Stimulated activated CD8-positive, alpha-beta memory T cell treated with anti-CD3 and anti-CD28 coated beads, Interleukin-4, amount 100 ng/mL, for 48 hours (primary cell): ENCODE data around the gene AIG1.

Source experiments
- DNase-seq: peaks from one replicate; pipeline ENCODE4 v3.0.0-alpha.2; 2020

AIG1 gene

DNA sequence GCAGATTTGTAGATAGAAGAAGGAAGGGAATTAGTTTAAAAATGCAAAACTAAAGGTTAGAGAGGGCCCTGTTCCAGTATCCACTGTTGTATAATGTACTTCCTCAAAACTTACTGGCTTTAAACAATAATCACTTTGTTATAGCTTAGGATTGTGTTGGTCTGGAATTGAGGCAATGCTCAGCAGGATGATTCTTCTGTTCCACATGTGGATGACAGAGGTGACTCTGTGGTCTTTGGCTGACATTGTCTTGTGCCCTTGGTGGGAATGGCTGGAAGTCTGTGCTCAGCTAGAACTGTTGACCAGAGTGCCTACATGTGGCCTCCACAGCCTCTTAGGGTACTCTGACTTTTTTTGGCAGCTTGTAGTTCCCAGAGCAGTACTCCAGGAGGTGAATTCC lies 143.4 kb downstream of the AIG1 start:
- no peak for DNase-seq

DNA sequence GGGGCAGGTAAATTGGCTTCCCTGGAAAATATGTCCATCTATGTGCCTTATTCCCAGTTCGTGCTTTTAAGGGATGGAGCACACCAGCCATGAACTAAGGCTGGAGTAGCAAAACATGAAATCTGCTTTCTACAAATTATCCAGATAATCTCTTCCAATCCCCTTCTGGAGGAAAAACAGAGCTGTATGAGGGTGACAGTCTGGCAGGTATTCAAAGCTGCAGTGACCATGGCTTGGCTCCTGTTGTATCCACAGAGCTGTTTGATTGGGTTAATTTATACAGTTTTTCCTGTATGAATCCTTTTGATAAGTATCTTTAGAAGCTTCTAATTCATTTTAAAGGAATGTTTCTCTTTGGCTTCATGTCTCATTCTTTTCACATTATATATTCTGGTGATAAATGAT lies 144.4 kb downstream of the AIG1 start:
- no peak for DNase-seq

DNA sequence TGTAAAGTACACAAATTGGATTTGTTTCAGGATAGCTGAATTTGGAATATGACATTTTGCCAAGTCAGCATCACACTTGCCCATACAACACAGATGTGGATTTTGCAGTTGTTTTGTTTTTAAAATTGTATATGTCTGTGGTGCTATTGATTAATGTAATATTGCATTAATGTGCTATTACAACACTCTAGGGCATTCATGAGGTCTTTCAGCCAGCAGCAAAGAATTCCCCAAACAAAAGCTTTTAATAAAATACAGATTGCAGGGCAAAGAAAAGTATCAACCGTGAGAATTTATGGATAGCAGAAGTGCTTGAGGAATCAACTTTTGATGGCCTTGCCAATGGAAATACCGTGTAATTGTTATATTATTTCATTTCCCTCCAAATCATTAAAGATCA lies 144.9 kb downstream of the AIG1 start:
- DNase-seq = no peak

DNA sequence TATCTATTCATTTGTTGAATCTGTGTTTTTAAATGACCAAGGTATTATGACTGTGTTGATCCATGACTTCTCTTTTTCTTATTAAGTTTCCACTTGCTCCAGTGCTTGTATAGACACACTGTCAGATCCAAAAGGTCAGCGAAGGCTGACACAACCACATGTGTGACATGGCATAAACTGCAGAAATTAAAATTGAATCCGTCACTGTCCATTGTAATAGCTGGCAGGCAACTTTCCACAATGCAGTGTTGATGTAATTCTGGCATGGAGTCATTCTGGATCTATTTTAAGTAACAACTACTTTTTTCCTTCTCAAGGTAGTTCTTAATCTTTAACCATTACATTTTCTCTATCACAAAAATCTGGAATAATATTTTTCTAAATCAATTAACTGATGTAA lies 145.3 kb downstream of the AIG1 start:
- no peak for DNase-seq

DNA sequence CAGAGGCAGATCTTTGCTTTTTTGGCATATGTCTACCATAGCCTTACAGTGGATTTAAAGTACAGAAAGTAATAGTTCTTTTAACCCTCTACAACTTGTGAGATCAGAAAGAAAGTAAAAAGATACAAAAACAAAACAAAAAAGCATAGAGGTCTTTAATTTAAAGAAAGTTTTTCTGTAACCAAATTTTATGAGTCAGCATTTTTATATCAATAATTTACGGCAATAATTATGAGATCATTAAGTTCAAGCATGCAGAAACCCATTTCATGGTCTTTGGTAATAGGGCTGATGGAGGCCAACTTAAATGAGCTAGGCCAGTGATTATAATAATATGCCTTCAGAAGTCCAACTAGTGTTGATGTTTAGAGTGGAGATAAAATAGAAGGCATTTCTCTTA lies 145.9 kb downstream of the AIG1 start:
- DNase-seq = no peak

DNA sequence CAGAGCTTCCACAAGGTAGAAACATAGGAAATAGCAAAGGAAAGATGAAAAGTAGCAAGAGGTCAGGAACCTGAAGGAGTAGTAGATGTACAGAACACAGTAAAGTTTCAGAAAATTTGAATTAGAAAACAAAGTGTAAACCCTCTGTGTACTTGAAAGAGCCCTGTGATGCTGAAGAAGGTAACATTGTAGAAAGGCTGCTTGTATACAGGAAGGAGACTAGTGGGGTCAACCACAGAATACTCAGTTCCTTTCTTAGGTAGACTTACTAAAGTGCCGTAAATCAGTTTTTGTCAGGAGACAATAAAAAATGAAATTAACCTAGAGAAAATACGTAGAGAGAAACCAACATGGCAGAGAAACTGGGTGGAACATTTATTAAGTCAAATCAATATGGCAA lies 149.7 kb downstream of the AIG1 start:
- no peak for DNase-seq

GRCh38 chr6:143213859-143214376 lies 153.2 kb downstream of the AIG1 start:
- DNase-seq = no peak

DNA sequence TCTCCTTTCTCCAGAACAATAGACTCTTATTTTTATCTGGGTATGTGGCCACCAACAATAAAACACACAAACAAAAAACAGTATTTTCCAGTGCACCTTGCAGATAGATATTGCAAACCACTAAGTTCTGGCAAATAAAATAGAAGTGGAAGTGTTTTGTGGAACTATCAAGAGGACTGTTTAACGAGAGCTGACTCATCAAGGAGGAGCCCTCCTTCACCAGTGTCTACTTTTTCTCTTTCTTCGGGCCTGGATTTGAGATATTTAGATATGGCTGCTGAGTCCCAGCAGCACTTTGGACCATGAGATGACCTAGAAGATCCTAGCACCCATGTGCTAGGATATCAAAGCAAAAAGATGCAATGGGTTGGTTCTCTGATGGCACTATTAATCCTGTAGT lies 154.7 kb downstream of the AIG1 start:
- DNase-seq = no peak

- no peak for DNase-seq
Measured at GRCh38 chr6:143215771-143216170, 155.1 kb downstream of the AIG1 start.

GRCh38 chr6:143218233-143218632 lies 157.5 kb downstream of the AIG1 start:
- DNase-seq = no peak

- DNase-seq = no peak
Measured at GRCh38 chr6:143221698-143222097, 161.0 kb downstream of the AIG1 start.

- no peak for DNase-seq
Measured at GRCh38 chr6:143222310-143222709, 161.6 kb downstream of the AIG1 start.

DNA sequence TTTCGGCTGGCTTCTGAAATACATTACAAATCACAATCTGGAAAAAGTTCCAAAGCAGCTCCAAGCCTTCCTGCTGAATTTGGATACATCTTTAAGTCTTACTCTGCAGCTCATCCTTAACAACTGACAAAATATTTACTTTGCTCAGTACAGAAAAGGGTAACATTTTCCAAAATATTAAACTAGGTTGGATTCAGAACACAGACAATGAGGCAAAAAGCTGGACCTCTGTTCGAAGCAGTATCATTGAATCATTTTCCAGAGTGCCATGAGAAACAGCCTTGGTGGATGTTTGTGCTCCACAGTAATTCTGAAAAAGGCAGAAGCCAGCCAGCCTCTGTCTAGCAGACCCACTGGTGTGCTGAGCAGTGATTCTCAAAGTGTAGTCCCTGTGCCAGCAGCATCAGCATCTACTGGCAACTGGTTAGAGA lies 162.1 kb downstream of the AIG1 start:
- DNase-seq = no peak

DNA sequence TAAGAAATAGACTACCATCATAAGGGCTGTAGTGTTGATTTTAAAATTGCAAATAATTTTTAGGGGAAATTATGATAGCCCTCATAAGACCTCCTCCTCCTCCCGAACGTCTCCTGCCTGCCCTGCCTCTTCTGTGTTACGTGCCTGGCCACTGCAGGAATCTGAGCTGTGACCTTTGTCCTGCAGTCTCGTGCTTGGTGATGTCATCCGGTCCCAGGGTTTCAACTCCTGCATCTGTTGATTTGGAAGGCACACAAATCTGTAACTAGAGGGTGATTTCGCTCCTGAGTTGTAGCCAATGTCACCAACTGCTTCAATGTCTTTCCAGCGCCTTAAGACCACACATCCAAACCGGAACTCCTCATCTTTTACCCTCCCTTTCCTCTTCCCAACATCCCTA lies 163.2 kb downstream of the AIG1 start:
- no peak for DNase-seq

GRCh38 chr6:143224516-143224915 lies 163.8 kb downstream of the AIG1 start:
- no peak for DNase-seq

DNA sequence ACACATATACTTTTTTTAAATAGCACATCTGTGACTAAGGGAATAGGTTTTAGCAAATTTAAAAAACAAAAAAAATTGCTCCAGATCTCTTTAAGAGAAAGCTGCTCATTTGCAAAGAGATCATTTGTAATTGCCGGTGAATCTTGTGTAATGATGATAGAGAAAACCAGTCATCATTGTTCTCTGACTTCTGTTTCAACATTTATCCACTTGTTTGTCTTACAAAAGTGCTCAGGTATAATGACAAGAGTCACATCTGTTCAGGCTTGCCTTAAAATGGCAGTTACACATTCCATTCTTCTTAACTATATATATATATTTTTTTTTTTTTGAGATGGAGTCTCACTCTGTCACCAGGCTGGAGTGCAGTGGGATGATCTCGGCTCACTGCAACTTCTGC lies 165.2 kb downstream of the AIG1 start:
- DNase-seq = no peak

DNA sequence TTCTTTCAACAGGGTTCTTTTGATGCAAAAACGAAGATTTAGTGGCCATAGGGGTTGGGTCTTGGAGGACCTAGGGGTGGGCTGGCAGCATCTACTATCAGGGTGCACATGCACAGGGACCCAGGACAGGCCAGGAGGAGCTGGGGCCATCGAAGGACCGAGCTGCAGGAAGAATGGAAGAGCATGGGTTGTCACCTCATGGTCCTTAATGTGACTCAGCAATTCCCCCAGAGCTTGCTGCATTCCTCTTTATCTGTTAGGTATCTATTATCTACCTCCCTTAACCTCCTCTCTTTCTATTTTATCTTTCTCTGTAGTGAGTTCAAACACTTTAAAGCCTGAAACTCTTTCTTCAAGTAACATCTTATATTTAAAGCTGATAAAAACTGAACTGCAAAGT lies 167.0 kb downstream of the AIG1 start:
- no peak for DNase-seq

- DNase-seq = no peak
Measured at GRCh38 chr6:143229400-143229799, 168.7 kb downstream of the AIG1 start.

- peak; percentile 60 for DNase-seq
Measured at GRCh38 chr6:143232849-143233248, 172.2 kb downstream of the AIG1 start.

DNA sequence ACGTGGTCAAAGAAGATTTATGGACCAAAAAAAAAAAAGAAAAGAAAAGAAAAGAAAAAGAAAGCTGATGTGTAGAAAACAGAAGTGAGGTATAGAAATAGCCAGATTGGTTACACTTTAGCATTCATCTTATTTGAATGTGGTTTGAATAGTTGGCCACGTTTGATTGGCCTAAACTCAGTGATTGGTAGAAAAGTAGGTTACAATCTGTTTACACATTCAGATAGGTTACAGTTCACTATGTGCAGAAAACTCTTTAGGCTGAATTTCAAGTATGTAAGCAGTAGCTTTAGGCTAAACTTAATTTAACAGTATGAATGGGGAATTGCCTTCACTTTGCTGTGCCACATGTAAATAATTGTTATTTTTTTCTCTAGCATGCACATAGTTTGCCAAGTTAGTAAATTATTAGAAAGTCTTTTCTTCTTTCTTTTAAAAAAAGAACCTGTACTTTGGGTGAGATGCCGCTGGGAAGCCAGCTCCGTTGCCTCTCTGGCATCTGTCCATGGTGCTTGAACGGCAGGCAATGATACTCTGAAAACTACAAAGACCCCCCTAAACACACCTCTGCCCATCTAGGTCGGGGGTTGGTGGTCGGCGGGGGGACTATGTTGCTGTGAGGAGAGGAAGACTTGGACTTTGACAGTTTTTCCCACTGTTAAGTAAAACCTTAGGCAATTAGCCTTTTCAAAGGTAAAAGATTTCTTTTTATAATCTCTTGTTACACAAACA lies 173.0 kb downstream of the AIG1 start:
- DNase-seq = no peak

DNA sequence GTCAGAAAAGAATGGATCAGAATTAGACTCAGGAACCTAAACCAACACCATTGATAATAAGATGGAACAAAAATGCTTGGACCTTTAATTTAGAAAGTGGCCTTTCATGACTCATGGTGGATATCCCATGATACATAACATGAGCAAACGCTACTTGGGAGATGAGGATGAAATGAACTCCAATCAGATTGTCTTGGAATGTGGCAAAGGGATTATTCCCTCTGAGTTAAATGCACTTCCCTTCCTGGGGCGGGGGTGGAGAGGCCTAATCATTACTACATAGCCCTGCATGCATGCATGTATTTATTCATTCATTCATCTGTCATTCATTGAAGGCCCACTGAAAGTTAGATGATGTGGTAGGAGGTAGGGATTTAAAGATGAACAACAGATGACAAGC lies 174.0 kb downstream of the AIG1 start:
- DNase-seq = no peak

- no peak for DNase-seq
Measured at GRCh38 chr6:143236151-143236798, 175.6 kb downstream of the AIG1 start.

DNA sequence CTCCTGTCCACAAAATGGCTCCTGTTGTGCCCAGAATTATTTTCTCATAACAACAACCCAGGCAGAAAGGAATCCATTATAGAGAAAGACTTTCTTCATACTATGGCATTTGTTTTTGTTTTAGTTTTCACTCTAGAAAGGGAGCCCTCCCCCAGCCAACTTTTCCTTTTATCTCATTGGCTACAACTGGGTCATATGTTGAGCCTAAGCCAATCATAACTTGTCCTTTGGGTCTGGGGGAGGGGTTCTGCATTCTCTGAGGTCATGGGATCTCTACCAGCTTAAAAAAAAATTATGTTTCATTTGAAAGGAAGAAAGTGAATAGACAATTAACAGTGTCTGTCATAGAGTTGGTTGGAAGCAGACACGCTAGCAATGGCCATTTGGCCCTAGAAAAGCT lies 177.6 kb downstream of the AIG1 start:
- DNase-seq = no peak

DNA sequence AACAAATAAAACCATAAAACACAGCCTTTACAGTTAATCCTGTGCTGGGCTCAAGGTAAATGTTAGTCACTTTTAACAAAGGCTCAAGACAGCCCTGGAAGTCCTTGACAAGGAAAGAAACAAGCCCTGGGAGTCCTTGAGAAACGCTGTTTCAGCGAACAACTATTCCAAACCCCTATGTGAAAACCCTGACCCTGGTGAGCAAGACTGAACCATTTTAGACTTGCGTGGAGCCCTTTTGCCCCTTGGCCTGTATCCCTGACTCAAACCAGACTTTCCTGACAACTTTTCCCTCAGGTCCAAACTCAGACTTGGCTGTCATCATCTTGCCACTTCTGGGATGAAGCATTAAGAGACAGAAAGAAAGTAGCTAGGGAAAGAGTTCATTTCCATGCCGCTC lies 180.4 kb downstream of the AIG1 start:
- no peak for DNase-seq

- no peak for DNase-seq
Measured at GRCh38 chr6:143241911-143242310, 181.2 kb downstream of the AIG1 start.
